Measurements from ENCODE around the gene CUEDC2. TPM values are rescaled to one million over a fixed set of nuclear protein-coding genes. Genes with fewer than 3 reads are reported as not detected.

Gene CUEDC2
- total RNA-seq, 2 donors from 2014 or later: 70.2 to 81.7 TPM

DNA sequence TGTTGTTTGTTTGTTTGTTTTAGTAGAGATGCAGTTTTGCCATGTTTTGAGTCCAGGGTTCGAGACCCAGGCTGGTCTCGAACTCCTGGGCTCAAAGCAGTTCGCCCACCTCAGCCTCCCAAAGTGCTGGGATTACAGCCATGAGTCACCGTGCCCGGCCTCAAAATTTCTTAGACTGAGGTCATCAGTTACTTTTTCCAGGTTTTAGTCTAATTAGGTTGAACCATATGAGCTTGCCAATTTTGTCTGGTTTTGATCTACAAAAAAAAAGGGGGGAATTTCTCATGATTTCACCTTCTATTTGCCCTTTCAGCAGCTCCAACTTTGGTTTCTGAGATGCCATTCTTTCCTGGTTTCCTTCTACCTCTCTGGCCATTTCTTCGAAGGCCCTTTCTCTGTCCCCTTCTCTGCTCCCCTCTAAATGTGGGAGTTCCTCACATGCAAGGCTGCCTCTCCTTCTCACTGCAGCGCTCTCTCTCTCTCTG is 5.5 kb downstream of the CUEDC2 start:
- intact Hi-C loops (cut with DNase I): no loop called here
- Histone ChIP-seq H3K9me3 (no peaks in the 10 kb centered on the region), H3K4me1 (replicated peaks) (peaks cover 17% of the 10 kb centered on the region), H3K27me3 (replicated peaks; ENCODE audit: insufficient read depth) (no peaks in the 10 kb centered on the region), H3K4me3 (no peak overlapping the region), H3K36me3 (peaks cover 0 to 8% of the 10 kb centered on the region in 2 donors), H3K27ac (no peak overlapping the region)
- 78% methylated on average over 7 of the region's 7 CpGs for WGBS
- TF ChIP-seq POLR2AphosphoS5 (IDR thresholded peaks at IDR 0.05): no peak
- TF ChIP-seq CTCF (IDR thresholded peaks at IDR 0.05): no peak
- no peak for TF ChIP-seq POLR2A (IDR thresholded peaks at IDR 0.05)
- no peak for DNase-seq (ENCODE audit: low spot score)

- TF ChIP-seq POLR2A (IDR thresholded peaks at IDR 0.05) (no peak), POLR2AphosphoS5 (IDR thresholded peaks at IDR 0.05) (no peak), CTCF (IDR thresholded peaks at IDR 0.05) (no peak)
- intact Hi-C loops (cut with DNase I): no loop called here
- Histone ChIP-seq H3K27ac (no peak overlapping the region), H3K4me3 (no peak overlapping the region), H3K36me3 (peaks cover 0 to 8% of the 10 kb centered on the region in 2 donors), H3K4me1 (replicated peaks) (peaks cover 14% of the 10 kb centered on the region), H3K27me3 (replicated peaks; ENCODE audit: insufficient read depth) (no peaks in the 10 kb centered on the region), H3K9me3 (no peaks in the 10 kb centered on the region)
- no peak for DNase-seq (ENCODE audit: low spot score)
- 83% methylated on average over 1 of the region's 1 CpG for WGBS
These were observed 6.9 kb downstream of the CUEDC2 start for GRCh38 chr10:102425444-102425843.

GRCh38 chr10:102424916-102425315 is 7.5 kb downstream of the CUEDC2 start:
- no peak overlapping the region for H3K4me3 ChIP-seq
- H3K27ac ChIP-seq: no peak overlapping the region
- intact Hi-C loops (cut with DNase I): no loop called here
- 72% methylated on average over 6 of the region's 6 CpGs for WGBS
- no peak for TF ChIP-seq POLR2A (IDR thresholded peaks at IDR 0.05)
- no peak for TF ChIP-seq POLR2AphosphoS5 (IDR thresholded peaks at IDR 0.05)
- no peak for TF ChIP-seq CTCF (IDR thresholded peaks at IDR 0.05)
- H3K4me1 ChIP-seq (replicated peaks): peaks cover 19% of the 10 kb centered on the region
- no peaks in the 10 kb centered on the region for H3K27me3 ChIP-seq (replicated peaks; ENCODE audit: insufficient read depth)
- H3K9me3 ChIP-seq: no peaks in the 10 kb centered on the region
- no peak for DNase-seq (ENCODE audit: low spot score)
- peaks cover 0 to 8% of the 10 kb centered on the region in 2 donors for H3K36me3 ChIP-seq

GRCh38 chr10:102424145-102424544 is 8.2 kb downstream of the CUEDC2 start:
- 77% methylated on average over 9 of the region's 9 CpGs for WGBS

More at GRCh38 chr10:102424145-102424544, 8.2 kb downstream of the CUEDC2 start:
- Histone ChIP-seq H3K27ac (no peak overlapping the region), H3K27me3 (replicated peaks; ENCODE audit: insufficient read depth) (no peaks in the 10 kb centered on the region), H3K4me1 (replicated peaks) (peaks cover 25% of the 10 kb centered on the region), H3K4me3 (no peak overlapping the region), H3K36me3 (peaks cover 0 to 8% of the 10 kb centered on the region in 2 donors), H3K9me3 (no peaks in the 10 kb centered on the region)
- no peak for DNase-seq (ENCODE audit: low spot score)
- TF ChIP-seq CTCF (IDR thresholded peaks at IDR 0.05): no peak
- TF ChIP-seq POLR2AphosphoS5 (IDR thresholded peaks at IDR 0.05): no peak
- TF ChIP-seq POLR2A (IDR thresholded peaks at IDR 0.05): no peak
- intact Hi-C loops (cut with DNase I): no loop called here

Measured in prostate gland (tissue), 2 donors.